SK-N-MC (cell line): ENCODE measurements around the gene ETV6.

Source experiments
- EZH2 ChIP-seq: fragments of 200-600 bp; sonication (generic); IDR thresholded peaks from one replicate; pipeline ENCODE4 v1.6.1; 2017; ENCODE audit warnings: antibody characterized with exemption
- FOXP2 ChIP-seq: optimal IDR thresholded peaks from 2 replicates; pipeline ENCODE3; 2011; ENCODE audit warnings: mild to moderate bottlenecking, moderate library complexity; ENCODE audit not compliant: insufficient read depth; ENCODE audit errors: extremely low read length, control extremely low read depth
- POLR2AphosphoS5 ChIP-seq: IDR thresholded peaks from 2 replicates; pipeline ENCODE4 v1.6.1; 2012; ENCODE audit warnings: mild to moderate bottlenecking, low read depth, low read length, borderline replicate concordance

DNA sequence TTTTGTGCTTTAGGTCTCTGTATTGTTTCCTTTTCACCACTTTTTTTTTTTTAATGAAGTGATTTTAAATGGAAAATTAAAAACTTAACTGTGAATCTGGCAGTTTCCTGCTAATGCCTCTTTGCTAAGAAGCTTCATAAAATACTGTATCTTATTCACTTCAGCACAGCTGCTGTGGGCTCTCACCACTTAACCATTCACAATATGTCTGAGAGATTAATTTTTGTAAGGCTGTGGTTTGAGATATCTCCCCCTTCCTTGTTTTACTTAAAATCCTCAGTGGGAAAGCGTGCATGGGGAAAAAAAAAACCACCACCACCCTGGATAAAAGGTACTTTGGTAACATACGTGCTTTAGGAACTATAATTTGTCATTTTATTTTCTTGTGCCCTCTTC lies 115.9 kb downstream of the ETV6 start:
- TF ChIP-seq EZH2, result no peak
- TF ChIP-seq POLR2AphosphoS5, result no peak
- TF ChIP-seq FOXP2, result no peak
